SK-N-MC (cell line): Measurements from ENCODE around the gene DCLK1.

Experiments used
- EZH2 ChIP-seq: fragments of 200-600 bp; sonication (generic); IDR thresholded peaks from one replicate; pipeline ENCODE4 v1.6.1; 2017; ENCODE audit warnings: antibody characterized with exemption
- FOXP2 ChIP-seq: optimal IDR thresholded peaks from 2 replicates; pipeline ENCODE3; 2011; ENCODE audit warnings: mild to moderate bottlenecking, moderate library complexity; ENCODE audit not compliant: insufficient read depth; ENCODE audit errors: extremely low read length, control extremely low read depth
- POLR2AphosphoS5 ChIP-seq: IDR thresholded peaks from 2 replicates; pipeline ENCODE4 v1.6.1; 2012; ENCODE audit warnings: mild to moderate bottlenecking, low read depth, low read length, borderline replicate concordance

GRCh38 chr13:35871561-35871960, 259.6 kb downstream of the DCLK1 start:
- TF ChIP-seq EZH2 (no peak), POLR2AphosphoS5 (no peak), FOXP2 (no peak)
